ENCODE results near the gene S100A10. TPM values are rescaled to one million over a fixed set of nuclear protein-coding genes. Genes with fewer than 3 reads are reported as not detected.

The S100A10 gene
- total RNA-seq, 4 donors from 2014 or later: 82.5 to 214 (median 105) TPM

DNA sequence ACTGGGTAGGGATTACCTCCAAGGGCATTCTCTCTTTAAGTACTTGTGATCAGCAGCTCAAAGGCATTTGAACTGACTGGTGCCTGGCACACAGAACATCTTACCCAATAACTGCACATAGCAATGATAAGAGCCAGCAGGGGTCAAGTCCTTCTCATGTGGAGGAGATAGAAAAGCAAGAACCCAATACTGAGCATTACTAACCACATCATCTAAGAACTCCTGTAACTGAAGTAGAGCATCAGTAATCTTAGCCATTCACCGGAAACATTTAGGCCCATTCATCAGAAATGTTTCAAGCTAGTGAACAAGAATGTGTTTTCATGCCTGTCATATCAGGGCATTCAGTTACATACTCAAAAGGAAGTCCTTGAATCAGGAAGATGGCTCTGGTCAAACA, 50.8 kb downstream of the S100A10 start:
- intact Hi-C loops (cut with DNase I): no loop called here
- DNase-seq (ENCODE audit: extremely low spot score): no peak
- Histone ChIP-seq H3K27me3 (no peaks in the 10 kb centered on the region), H3K4me3 (no peak overlapping the region), H3K27ac (replicated peaks in 1 of 4) (peak overlapping the region; percentile 74 to 84 (median 79)), H3K36me3 (no peaks in the 10 kb centered on the region), H3K9me3 (no peaks in the 10 kb centered on the region), H3K4me1 (peaks cover 56 to 75% (median 70%) of the 10 kb centered on the region in 4 donors)
- 45% methylated on average over 1 of the region's 1 CpG for WGBS
- no peak for TF ChIP-seq POLR2AphosphoS5 (IDR thresholded peaks at IDR 0.05)
- no peak for TF ChIP-seq EP300 (IDR thresholded peaks at IDR 0.05)
- TF ChIP-seq CTCF (IDR thresholded peaks at IDR 0.05): no peak
- TF ChIP-seq POLR2A (IDR thresholded peaks at IDR 0.05; ENCODE audit: low read depth): no peak

GRCh38 chr1:151940541-151940940, 53.1 kb downstream of the S100A10 start:
- Histone ChIP-seq H3K27me3 (no peaks in the 10 kb centered on the region), H3K36me3 (no peaks in the 10 kb centered on the region), H3K4me3 (no peak overlapping the region), H3K9me3 (no peaks in the 10 kb centered on the region), H3K27ac (replicated peaks in 1 of 4) (peak overlapping the region; percentile 69 to 84 (median 74)), H3K4me1 (peaks cover 41 to 54% (median 51%) of the 10 kb centered on the region in 4 donors)
- peak; percentile 45 for DNase-seq (ENCODE audit: extremely low spot score)
- 68% methylated on average over 1 of the region's 1 CpG for WGBS
- intact Hi-C loops (cut with DNase I): no loop called here
- TF ChIP-seq EP300 (IDR thresholded peaks at IDR 0.05): no peak
- TF ChIP-seq POLR2AphosphoS5 (IDR thresholded peaks at IDR 0.05): no peak
- TF ChIP-seq POLR2A (IDR thresholded peaks at IDR 0.05; ENCODE audit: low read depth): no peak
- TF ChIP-seq CTCF (IDR thresholded peaks at IDR 0.05): no peak

- Histone ChIP-seq H3K36me3 (no peaks in the 10 kb centered on the region), H3K27me3 (no peaks in the 10 kb centered on the region), H3K4me3 (no peak overlapping the region), H3K4me1 (peaks cover 33 to 46% (median 43%) of the 10 kb centered on the region in 4 donors), H3K9me3 (no peaks in the 10 kb centered on the region), H3K27ac (replicated peaks in 1 of 4) (no peak overlapping the region)
- WGBS: 60% methylated on average over 1 of the region's 1 CpG
- peak; percentile 10 for DNase-seq (ENCODE audit: extremely low spot score)
- no peak for TF ChIP-seq POLR2A (IDR thresholded peaks at IDR 0.05; ENCODE audit: low read depth)
- no peak for TF ChIP-seq CTCF (IDR thresholded peaks at IDR 0.05)
- no peak for TF ChIP-seq POLR2AphosphoS5 (IDR thresholded peaks at IDR 0.05)
- TF ChIP-seq EP300 (IDR thresholded peaks at IDR 0.05): no peak
- intact Hi-C loops (cut with DNase I): no loop called here
Measured at GRCh38 chr1:151939779-151940178, 53.9 kb downstream of the S100A10 start.

GRCh38 chr1:151939141-151939540, 54.5 kb downstream of the S100A10 start:
- whole genome bisulfite sequencing: 94% methylated on average over 3 of the region's 3 CpGs
- peak; percentile 68 for DNase-seq (ENCODE audit: extremely low spot score)
- Histone ChIP-seq H3K4me1 (peaks cover 27 to 41% (median 37%) of the 10 kb centered on the region in 4 donors), H3K9me3 (no peaks in the 10 kb centered on the region), H3K27ac (replicated peaks in 1 of 4) (no peak overlapping the region), H3K4me3 (no peak overlapping the region), H3K27me3 (no peaks in the 10 kb centered on the region), H3K36me3 (no peaks in the 10 kb centered on the region)
- TF ChIP-seq POLR2A (IDR thresholded peaks at IDR 0.05; ENCODE audit: low read depth) (no peak), CTCF (IDR thresholded peaks at IDR 0.05) (no peak)
- intact Hi-C loops (cut with DNase I): no loop called here

DNA sequence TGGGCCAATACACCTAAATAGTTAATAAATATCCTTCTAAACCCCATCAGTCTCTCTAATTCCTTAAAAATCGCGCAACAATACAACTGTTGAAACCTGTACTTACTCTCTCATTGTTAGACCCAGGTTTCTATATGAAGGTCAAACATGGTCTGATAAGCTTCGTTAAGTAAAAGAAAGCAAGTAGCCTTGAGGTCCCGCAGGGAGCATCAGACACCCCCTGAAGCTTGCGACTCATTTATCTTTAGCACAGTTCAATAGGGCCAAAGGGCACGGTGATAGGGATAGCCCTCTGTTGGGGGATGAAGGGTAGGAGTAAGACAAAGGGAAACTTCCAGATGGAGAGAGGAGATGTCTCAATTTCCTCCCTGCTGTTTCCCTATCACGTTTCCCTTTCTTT, 57.0 kb downstream of the S100A10 start:
- Histone ChIP-seq H3K36me3 (no peaks in the 10 kb centered on the region), H3K9me3 (no peaks in the 10 kb centered on the region), H3K4me3 (no peak overlapping the region), H3K27ac (replicated peaks in 1 of 4) (no peak overlapping the region), H3K4me1 (peaks cover 8 to 18% (median 14%) of the 10 kb centered on the region in 4 donors), H3K27me3 (no peaks in the 10 kb centered on the region)
- 72% methylated on average over 7 of the region's 7 CpGs for WGBS
- TF ChIP-seq EP300 (IDR thresholded peaks at IDR 0.05): no peak
- no peak for TF ChIP-seq POLR2A (IDR thresholded peaks at IDR 0.05; ENCODE audit: low read depth)
- no peak for TF ChIP-seq POLR2AphosphoS5 (IDR thresholded peaks at IDR 0.05)
- no peak for TF ChIP-seq CTCF (IDR thresholded peaks at IDR 0.05)
- intact Hi-C loops (cut with DNase I): no loop called here
- peak; percentile 39 for DNase-seq (ENCODE audit: extremely low spot score)
